Esophagus squamous epithelium (tissue), 5 donors: ENCODE results near the gene SELENBP1. TPM values are rescaled to one million over a fixed set of nuclear protein-coding genes. Genes with fewer than 3 reads are reported as not detected.
"Not testable (repeated sequence)": the region's sequence is repeated elsewhere in the genome, so short reads cannot be mapped to it uniquely, and the experiment has no call there.

ENCODE experiments used
- DNase-seq: peaks from one replicate; lab custom pipeline; 2025; lab: John Stamatoyannopoulos, UW
- H3K27ac ChIP-seq, 4 donors: fragments of 200-600 bp; sonication (generic); one replicate each; pipeline ENCODE4 v1.5.1; 2016 to 2019; ENCODE audit warnings: mild to moderate bottlenecking in 1 of 4
- H3K27me3 ChIP-seq, 4 donors: fragments of 200-600 bp; sonication (generic); 1 replicate in 3 of 4; 2 replicates in 1 of 4; pipeline versions ENCODE4 v1.5.1 to v1.6.0; 2017 to 2021; ENCODE audit warnings: antibody characterized with exemption in 1 of 4
- H3K36me3 ChIP-seq, 3 donors: fragments of 200-600 bp; sonication (generic); one replicate each; pipeline ENCODE4 v1.5.1; 2016 to 2019
- H3K4me1 ChIP-seq, 3 donors: fragments of 200-600 bp; sonication (generic); one replicate each; pipeline ENCODE4 v1.5.1; 2017 to 2019
- H3K4me3 ChIP-seq, 4 donors: fragments of 200-600 bp; sonication (generic); 1 replicate in 3 of 4; 2 replicates in 1 of 4; pipeline ENCODE4 v1.5.1; 2016 to 2019; ENCODE audit warnings: mild to moderate bottlenecking in 2 of 4, moderate library complexity in 1 of 4
- H3K9me3 ChIP-seq, 3 donors: fragments of 200-600 bp; sonication (generic); one replicate each; pipeline ENCODE4 v1.5.1; 2016 to 2019
- POLR2A ChIP-seq, 4 donors: fragments of 450-650 bp; IDR thresholded peaks; one replicate each; pipeline ENCODE4 v1.6.1; 2017; ENCODE audit warnings: antibody characterized with exemption in 4 of 4, mild to moderate bottlenecking in 4 of 4, moderate library complexity in 3 of 4
- WGBS, 2 donors: methylation state at CpG; one replicate each; pipeline ENCODE4 v1.1.5; 2018; 5-methylcytosine and 5-hydroxymethylcytosine counted together
- intact Hi-C: fragments of 100-400 bp; cut with DNase I; formaldehyde crosslinking; loops from one replicate; pipeline ENCODE4 v1.15.0; 2022
- total RNA-seq, 4 donors: library from RNA; depleted of rRNA; stranded (reverse); fragments of >200 nt; gene quantifications; one replicate each; pipeline ENCODE4 v1.1.0, GENCODE V29; 2016
- TF ChIP-seq, protein P1 (sequence below), 6 experiments: fragments of 450-650 bp in 4 of 6; fragments of 200-600 bp in 2 of 6; sonication (generic) in 2 of 6; IDR thresholded peaks; one replicate each; pipeline ENCODE4 v1.5.1; 2016 to 2019; ENCODE audit warnings: antibody characterized with exemption in 6 of 6, mild to moderate bottlenecking in 4 of 6, moderate library complexity in 4 of 6
- donor health status: DM: yes; HTN: yes; CAD: no.

SELENBP1 gene
- total RNA-seq, 4 donors from 2014 or later = 6.3 to 38.3 (median 28.3) TPM

DNA sequence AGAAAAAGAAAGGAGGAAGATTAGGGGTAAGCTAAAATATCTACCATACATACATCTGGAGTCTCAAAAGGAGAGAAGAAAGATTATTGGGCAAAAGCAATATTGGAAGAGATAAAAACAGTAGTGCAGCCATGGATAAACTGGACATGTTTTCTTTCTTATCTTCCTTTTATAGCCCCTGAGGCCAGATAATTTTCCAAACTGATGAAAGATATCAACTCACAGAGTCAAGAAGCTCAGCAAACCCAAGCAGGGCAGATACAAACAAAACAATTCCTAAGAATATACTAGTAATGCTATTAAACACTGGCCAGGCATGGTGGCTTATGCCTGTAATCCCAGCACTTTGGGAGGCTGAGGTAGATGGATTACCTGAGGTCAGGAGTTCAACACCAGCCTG lies 21.1 kb upstream of the SELENBP1 start:
- DNase-seq = no peak
- TF ChIP-seq POLR2A (IDR thresholded peaks at IDR 0.05) = no peak
- TF ChIP-seq, protein P1, sequence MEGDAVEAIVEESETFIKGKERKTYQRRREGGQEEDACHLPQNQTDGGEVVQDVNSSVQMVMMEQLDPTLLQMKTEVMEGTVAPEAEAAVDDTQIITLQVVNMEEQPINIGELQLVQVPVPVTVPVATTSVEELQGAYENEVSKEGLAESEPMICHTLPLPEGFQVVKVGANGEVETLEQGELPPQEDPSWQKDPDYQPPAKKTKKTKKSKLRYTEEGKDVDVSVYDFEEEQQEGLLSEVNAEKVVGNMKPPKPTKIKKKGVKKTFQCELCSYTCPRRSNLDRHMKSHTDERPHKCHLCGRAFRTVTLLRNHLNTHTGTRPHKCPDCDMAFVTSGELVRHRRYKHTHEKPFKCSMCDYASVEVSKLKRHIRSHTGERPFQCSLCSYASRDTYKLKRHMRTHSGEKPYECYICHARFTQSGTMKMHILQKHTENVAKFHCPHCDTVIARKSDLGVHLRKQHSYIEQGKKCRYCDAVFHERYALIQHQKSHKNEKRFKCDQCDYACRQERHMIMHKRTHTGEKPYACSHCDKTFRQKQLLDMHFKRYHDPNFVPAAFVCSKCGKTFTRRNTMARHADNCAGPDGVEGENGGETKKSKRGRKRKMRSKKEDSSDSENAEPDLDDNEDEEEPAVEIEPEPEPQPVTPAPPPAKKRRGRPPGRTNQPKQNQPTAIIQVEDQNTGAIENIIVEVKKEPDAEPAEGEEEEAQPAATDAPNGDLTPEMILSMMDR (IDR thresholded peaks at IDR 0.05) = no peak

DNA sequence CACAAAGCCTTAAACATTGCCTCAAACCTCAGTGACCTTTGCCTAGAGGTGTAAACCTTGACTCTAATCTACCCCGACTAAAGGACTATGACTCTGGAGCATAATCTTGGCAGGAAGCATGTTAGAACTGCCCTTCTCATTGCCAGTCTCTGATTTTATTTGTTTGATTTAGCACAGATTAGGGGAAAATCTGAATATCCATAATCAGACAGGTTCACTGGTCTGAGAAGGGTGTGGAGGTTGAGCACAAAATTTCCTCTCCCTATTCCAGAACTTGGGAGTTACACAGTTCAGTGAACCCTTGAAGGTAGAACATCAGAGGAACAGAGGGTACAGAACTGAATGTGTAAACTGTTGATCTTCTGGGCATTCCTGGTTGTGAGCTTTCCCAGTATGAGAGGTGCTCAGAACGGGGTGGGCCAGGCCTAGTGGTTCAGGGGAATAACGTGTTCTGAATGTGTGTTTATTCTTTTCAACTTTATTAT lies 18.6 kb upstream of the SELENBP1 start:
- H3K36me3 ChIP-seq = no peaks in the 10 kb centered on the region
- no peaks in the 10 kb centered on the region for H3K4me1 ChIP-seq
- intact Hi-C loops = no loop called here
- TF ChIP-seq, protein P1 (IDR thresholded peaks at IDR 0.05) = no peak
- no peak for TF ChIP-seq POLR2A (IDR thresholded peaks at IDR 0.05)
- no peak overlapping the region for H3K4me3 ChIP-seq
- no peaks in the 10 kb centered on the region for H3K27me3 ChIP-seq
- DNase-seq = no peak
- H3K27ac ChIP-seq = no peak overlapping the region
- no peaks in the 10 kb centered on the region for H3K9me3 ChIP-seq
- WGBS, 2 donors = 77 to 86% methylated on average over 3 of the region's 3 CpGs

More for the DNA sequence above, 21.1 kb upstream of the SELENBP1 start:
- no peak overlapping the region for H3K27ac ChIP-seq
- intact Hi-C loops = no loop called here
- H3K27me3 ChIP-seq = no peaks in the 10 kb centered on the region
- no peak overlapping the region for H3K4me3 ChIP-seq
- no peaks in the 10 kb centered on the region for H3K4me1 ChIP-seq
- H3K9me3 ChIP-seq = no peaks in the 10 kb centered on the region
- H3K36me3 ChIP-seq = no peaks in the 10 kb centered on the region

DNA sequence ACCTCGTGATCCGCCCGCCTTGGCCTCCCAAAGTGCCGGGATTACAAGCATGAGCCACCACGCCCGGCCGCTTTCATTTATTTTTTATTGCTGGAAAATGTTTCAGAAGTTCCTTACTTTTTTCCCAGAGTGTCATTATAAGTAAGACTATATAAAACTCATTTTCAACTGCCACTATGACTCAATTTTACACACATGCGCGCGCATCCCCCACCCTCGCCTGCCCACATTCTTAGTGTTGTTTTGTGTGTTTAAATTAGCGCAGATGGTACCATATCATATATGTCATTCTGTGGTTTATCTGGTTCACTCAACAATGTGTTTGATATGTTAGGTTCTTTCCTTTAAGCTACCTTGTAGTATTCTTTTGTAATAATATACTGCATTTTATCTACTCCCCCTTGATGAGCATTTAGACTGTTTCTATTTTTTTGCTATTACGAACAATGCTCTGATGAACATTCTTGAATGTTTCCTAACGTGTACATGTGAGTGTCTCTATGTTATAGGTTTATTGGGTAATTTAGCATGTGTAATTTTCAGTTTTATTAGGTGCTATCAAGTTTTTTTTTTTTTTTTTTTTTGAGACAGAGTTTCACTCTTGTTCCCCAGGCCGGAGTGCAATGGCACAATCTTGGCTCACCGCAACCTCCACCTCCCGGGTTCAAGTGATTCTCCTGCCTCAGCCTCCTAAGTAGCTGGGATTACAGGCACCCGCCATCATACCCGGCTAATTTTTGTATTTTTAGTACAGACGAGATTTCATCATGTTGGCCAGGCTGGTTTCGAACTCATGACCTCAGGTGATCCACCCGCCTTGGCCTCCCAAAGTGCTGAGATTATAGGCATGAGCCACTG lies 17.9 kb upstream of the SELENBP1 start:
- H3K27ac ChIP-seq, H3K4me3 ChIP-seq, H3K9me3 ChIP-seq, H3K4me1 ChIP-seq, H3K27me3 ChIP-seq, DNase-seq, H3K36me3 ChIP-seq, intact Hi-C loops: not testable (repeated sequence)
- WGBS, 2 donors = 86 to 92% methylated on average over 22 of the region's 22 CpGs

DNA sequence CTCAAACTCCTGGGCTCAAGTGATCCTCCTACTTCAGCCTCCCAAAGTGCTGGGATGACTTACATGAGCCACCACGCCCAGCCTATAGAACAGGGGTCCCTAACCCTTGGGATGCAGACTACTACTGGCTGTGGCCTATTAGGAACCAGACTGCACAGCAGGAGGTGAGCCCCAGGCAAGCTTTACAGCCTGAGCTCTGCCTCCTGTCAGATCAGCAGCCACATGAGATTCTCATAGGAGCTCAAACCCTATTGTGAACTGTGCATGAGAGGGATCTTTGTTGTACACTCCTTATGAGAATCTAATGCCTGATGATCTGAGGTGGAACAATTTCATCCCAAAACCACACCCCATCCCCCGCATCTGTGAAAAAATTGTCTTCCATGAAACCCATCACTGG lies 13.5 kb upstream of the SELENBP1 start:
- H3K4me3 ChIP-seq = no peak overlapping the region
- no peak for DNase-seq
- WGBS, 2 donors = 85 to 100% methylated on average over 1 to 2 of the region's 2 CpGs
- H3K27ac ChIP-seq = no peak overlapping the region
- intact Hi-C loops = no loop called here
- H3K27me3 ChIP-seq = no peaks in the 10 kb centered on the region
- no peaks in the 10 kb centered on the region for H3K4me1 ChIP-seq
- no peaks in the 10 kb centered on the region for H3K36me3 ChIP-seq
- no peak for TF ChIP-seq POLR2A (IDR thresholded peaks at IDR 0.05)
- TF ChIP-seq, protein P1 (IDR thresholded peaks at IDR 0.05) = no peak
- H3K9me3 ChIP-seq = no peaks in the 10 kb centered on the region

DNA sequence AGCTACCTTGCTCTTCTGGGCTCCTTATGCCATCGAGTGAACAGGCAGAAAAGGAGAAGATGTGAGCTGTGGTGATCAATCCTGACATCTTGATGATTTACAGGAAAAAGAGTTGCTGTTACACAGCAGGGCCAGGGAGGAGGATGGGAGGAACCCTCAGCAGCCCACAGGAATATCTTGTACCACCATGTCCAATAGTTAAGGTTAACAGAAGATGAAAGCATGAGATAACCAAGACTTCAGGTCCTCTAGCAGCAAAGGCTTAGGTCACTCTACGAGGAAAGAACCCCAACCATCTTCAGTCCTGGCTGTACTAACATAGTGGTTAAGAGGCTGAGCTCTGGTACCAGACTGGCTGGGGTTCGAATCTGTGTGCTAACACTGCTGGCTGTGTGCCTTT lies 12.1 kb upstream of the SELENBP1 start:
- Histone ChIP-seq H3K27me3 (no peaks in the 10 kb centered on the region), H3K27ac (no peak overlapping the region), H3K36me3 (no peaks in the 10 kb centered on the region), H3K4me1 (no peaks in the 10 kb centered on the region), H3K4me3 (no peak overlapping the region), H3K9me3 (no peaks in the 10 kb centered on the region)
- intact Hi-C loops = no loop called here
- 68 to 69% methylated on average over 3 of the region's 3 CpGs for WGBS, 2 donors
- no peak for DNase-seq
- no peak for TF ChIP-seq POLR2A (IDR thresholded peaks at IDR 0.05)
- TF ChIP-seq, protein P1 (IDR thresholded peaks at IDR 0.05) = no peak
